Stimulated activated CD4-positive, alpha-beta T cell treated with anti-CD3 and anti-CD28 coated beads, Interleukin-1b, Interleukin-23, amount 100 ng/mL, for 48 hours (primary cell): Measurements from ENCODE around the gene TMEM117.
"Not testable (repeated sequence)": the region's sequence is repeated elsewhere in the genome, so short reads cannot be mapped to it uniquely, and the experiment has no call there.

Source experiments
- DNase-seq: peaks from one replicate; pipeline ENCODE4 v3.0.0-alpha.2; 2020

TMEM117 gene

GRCh38 chr12:44118946-44119345 is 283.1 kb downstream of the TMEM117 start:
- no peak for DNase-seq

GRCh38 chr12:44126806-44127205 is 290.9 kb downstream of the TMEM117 start:
- DNase-seq: no peak

- DNase-seq: no peak
Measured at GRCh38 chr12:44127966-44128710, 292.3 kb downstream of the TMEM117 start.

GRCh38 chr12:44143175-44143574 is 307.3 kb downstream of the TMEM117 start:
- DNase-seq: no peak

- no peak for DNase-seq
Measured at GRCh38 chr12:44148936-44149335, 313.1 kb downstream of the TMEM117 start.

- no peak for DNase-seq
Measured at GRCh38 chr12:44154128-44154527, 318.2 kb downstream of the TMEM117 start.

- DNase-seq: no peak
Measured at GRCh38 chr12:44155358-44155757, 319.5 kb downstream of the TMEM117 start.

GRCh38 chr12:44157359-44157758 is 321.5 kb downstream of the TMEM117 start:
- no peak for DNase-seq

GRCh38 chr12:44158746-44159145 is 322.9 kb downstream of the TMEM117 start:
- DNase-seq: no peak

- DNase-seq: no peak
Measured at GRCh38 chr12:44159216-44159615, 323.3 kb downstream of the TMEM117 start.

GRCh38 chr12:44159862-44160261 is 324.0 kb downstream of the TMEM117 start:
- DNase-seq: no peak

GRCh38 chr12:44162961-44163360 is 327.1 kb downstream of the TMEM117 start:
- no peak for DNase-seq

- no peak for DNase-seq
Measured at GRCh38 chr12:44174053-44174452, 338.2 kb downstream of the TMEM117 start.

GRCh38 chr12:44184499-44185206 is 348.8 kb downstream of the TMEM117 start:
- no peak for DNase-seq

GRCh38 chr12:44193281-44193680 is 357.4 kb downstream of the TMEM117 start:
- DNase-seq: no peak

GRCh38 chr12:44195719-44196118 is 359.8 kb downstream of the TMEM117 start:
- DNase-seq: not testable (repeated sequence)

- no peak for DNase-seq
Measured at GRCh38 chr12:44206045-44206444, 370.2 kb downstream of the TMEM117 start.

- DNase-seq: no peak
Measured at GRCh38 chr12:44217146-44217883, 381.4 kb downstream of the TMEM117 start.

GRCh38 chr12:44223736-44224135 is 387.9 kb downstream of the TMEM117 start:
- DNase-seq: no peak

- no peak for DNase-seq
Measured at GRCh38 chr12:44224399-44225148, 388.7 kb downstream of the TMEM117 start.

- DNase-seq: no peak
Measured at GRCh38 chr12:44225149-44225510, 389.2 kb downstream of the TMEM117 start.

- no peak for DNase-seq
Measured at GRCh38 chr12:44227616-44228015, 391.7 kb downstream of the TMEM117 start.

- DNase-seq: no peak
Measured at GRCh38 chr12:44229846-44230245, 394.0 kb downstream of the TMEM117 start.
